ENCODE data around the gene C10orf95. TPM values are rescaled to one million over a fixed set of nuclear protein-coding genes. Genes with fewer than 3 reads are reported as not detected.
A peak's percentile ranks its signal among the peaks of the same experiment; 100 is the strongest.

The C10orf95 gene
- total and polyA plus RNA-seq, 2 of the 13 experiments (the other 11 are each of a cell fraction or from before 2014, with no cell fraction given): 0.05 to 0.07 TPM

DNA sequence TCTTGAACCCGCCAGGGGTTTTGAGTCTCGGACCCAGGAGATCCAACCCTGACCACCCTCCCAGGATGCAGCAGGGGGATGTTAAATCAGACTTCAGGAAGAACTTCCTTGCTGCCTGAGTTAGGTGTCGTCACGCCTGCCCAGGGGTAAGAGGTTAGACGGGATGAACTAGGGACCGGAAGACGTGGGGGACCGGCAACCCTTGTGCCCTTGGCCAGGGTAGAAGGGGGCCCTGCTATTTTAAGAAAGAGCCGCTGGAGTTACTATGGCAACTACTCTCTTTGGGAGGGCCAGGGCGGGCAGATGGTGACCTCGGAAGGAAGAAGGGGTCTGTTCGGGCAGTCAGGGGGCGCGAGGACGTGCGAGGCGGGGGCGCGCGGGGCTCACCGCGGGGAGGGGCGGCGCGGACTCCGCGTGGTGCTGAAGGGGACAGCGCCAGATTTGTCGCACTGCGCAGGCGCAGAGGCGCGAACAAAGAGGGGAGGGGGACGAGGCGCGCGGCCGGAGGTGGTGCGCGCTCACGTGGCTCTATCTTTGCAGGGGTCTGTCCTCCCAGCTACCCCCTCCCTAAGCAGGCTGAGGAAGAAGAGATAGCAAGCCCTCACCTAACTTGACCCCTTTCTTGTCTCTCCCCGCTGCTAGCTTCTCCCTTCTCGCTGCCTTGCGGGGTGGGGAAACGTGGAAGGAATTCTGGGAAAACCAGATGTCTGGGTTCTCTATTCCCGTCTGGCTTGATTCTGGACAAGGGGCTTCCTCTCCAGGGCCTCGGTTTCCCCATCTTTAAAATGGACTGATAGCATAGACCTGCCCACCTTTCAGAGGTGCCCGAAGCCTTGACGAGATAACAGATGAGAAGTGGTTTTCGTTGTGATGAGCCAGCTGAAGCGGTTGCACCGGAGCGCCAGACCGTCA, 31.8 kb downstream of the C10orf95 start (continued):
- TF ChIP-seq, protein P1, sequence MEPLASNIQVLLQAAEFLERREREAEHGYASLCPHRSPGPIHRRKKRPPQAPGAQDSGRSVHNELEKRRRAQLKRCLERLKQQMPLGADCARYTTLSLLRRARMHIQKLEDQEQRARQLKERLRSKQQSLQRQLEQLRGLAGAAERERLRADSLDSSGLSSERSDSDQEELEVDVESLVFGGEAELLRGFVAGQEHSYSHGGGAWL (CRISPR knock-in tag; IDR thresholded peaks at IDR 0.05): peak; percentile 60; the same call in 1 of the 2 replicates
- TF ChIP-seq ZBTB7B (CRISPR knock-in tag; IDR thresholded peaks at IDR 0.05) (0 out of 2 replicates have a peak, but pooled peaks have one; percentile 18), HMG20B (CRISPR knock-in tag; conservative IDR thresholded peaks at IDR 0.05) (no peak), ZZZ3 (CRISPR knock-in tag; IDR thresholded peaks at IDR 0.05; ENCODE audit: borderline replicate concordance) (no peak), ZNF335 (CRISPR knock-in tag; IDR thresholded peaks at IDR 0.05) (peak; percentile 58; the same call in 1 of the 2 replicates), ZNF441 (CRISPR knock-in tag; IDR thresholded peaks at IDR 0.05; ENCODE audit: borderline replicate concordance) (no peak), RAD51 (IDR thresholded peaks at IDR 0.05; ENCODE audit: borderline replicate concordance) (no peak), ZNF883 (CRISPR knock-in tag; IDR thresholded peaks at IDR 0.05; ENCODE audit: not compliant biosample characterization) (no peak), BCL6 (CRISPR knock-in tag; IDR thresholded peaks at IDR 0.05) (no peak; the same call in 1 of the 2 replicates), GPN1 (CRISPR knock-in tag; IDR thresholded peaks at IDR 0.05; ENCODE audit: borderline replicate concordance) (no peak), SNAPC2 (CRISPR knock-in tag; IDR thresholded peaks at IDR 0.05) (0 out of 2 replicates have a peak, but pooled peaks have one; percentile 47), HDAC1 (CRISPR knock-in tag; IDR thresholded peaks at IDR 0.05) (peak; percentile 79; the same call in 1 of the 2 replicates), ZNF549 (CRISPR knock-in tag; IDR thresholded peaks at IDR 0.05) (no peak), SOX13 (IDR thresholded peaks at IDR 0.05) (no peak), SOX13 (CRISPR knock-in tag; conservative IDR thresholded peaks at IDR 0.05 in 1 of 2, IDR thresholded peaks at IDR 0.05 in 1 of 2) (no peak), ZNF552 (CRISPR knock-in tag; IDR thresholded peaks at IDR 0.05; ENCODE audit: borderline replicate concordance) (no peak), SSRP1 (CRISPR knock-in tag; IDR thresholded peaks at IDR 0.05) (no peak), ZNF773 (CRISPR knock-in tag; IDR thresholded peaks at IDR 0.05; ENCODE audit: borderline replicate concordance) (peak; percentile 88; the same call in 1 of the 2 replicates), CBX2 (IDR thresholded peaks at IDR 0.05; ENCODE audit: low read depth, low read length) (no peak), CBX2 (CRISPR knock-in tag; IDR thresholded peaks at IDR 0.05; ENCODE audit: low read depth) (no peak), ZNF20 (CRISPR knock-in tag; IDR thresholded peaks at IDR 0.05) (no peak)
- TF ChIP-seq, protein P2, sequence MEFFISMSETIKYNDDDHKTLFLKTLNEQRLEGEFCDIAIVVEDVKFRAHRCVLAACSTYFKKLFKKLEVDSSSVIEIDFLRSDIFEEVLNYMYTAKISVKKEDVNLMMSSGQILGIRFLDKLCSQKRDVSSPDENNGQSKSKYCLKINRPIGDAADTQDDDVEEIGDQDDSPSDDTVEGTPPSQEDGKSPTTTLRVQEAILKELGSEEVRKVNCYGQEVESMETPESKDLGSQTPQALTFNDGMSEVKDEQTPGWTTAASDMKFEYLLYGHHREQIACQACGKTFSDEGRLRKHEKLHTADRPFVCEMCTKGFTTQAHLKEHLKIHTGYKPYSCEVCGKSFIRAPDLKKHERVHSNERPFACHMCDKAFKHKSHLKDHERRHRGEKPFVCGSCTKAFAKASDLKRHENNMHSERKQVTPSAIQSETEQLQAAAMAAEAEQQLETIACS (CRISPR knock-in tag; IDR thresholded peaks at IDR 0.05): peak; percentile 94
- TF ChIP-seq, protein P3, sequence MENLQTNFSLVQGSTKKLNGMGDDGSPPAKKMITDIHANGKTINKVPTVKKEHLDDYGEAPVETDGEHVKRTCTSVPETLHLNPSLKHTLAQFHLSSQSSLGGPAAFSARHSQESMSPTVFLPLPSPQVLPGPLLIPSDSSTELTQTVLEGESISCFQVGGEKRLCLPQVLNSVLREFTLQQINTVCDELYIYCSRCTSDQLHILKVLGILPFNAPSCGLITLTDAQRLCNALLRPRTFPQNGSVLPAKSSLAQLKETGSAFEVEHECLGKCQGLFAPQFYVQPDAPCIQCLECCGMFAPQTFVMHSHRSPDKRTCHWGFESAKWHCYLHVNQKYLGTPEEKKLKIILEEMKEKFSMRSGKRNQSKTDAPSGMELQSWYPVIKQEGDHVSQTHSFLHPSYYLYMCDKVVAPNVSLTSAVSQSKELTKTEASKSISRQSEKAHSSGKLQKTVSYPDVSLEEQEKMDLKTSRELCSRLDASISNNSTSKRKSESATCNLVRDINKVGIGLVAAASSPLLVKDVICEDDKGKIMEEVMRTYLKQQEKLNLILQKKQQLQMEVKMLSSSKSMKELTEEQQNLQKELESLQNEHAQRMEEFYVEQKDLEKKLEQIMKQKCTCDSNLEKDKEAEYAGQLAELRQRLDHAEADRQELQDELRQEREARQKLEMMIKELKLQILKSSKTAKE (CRISPR knock-in tag; IDR thresholded peaks at IDR 0.05; ENCODE audit: borderline replicate concordance): no peak; the same call in 1 of the 2 replicates
- TF ChIP-seq, protein P4, sequence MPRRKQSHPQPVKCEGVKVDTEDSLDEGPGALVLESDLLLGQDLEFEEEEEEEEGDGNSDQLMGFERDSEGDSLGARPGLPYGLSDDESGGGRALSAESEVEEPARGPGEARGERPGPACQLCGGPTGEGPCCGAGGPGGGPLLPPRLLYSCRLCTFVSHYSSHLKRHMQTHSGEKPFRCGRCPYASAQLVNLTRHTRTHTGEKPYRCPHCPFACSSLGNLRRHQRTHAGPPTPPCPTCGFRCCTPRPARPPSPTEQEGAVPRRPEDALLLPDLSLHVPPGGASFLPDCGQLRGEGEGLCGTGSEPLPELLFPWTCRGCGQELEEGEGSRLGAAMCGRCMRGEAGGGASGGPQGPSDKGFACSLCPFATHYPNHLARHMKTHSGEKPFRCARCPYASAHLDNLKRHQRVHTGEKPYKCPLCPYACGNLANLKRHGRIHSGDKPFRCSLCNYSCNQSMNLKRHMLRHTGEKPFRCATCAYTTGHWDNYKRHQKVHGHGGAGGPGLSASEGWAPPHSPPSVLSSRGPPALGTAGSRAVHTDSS (CRISPR knock-in tag; conservative IDR thresholded peaks at IDR 0.05): no peak
